IMR-90 (cell line): ENCODE measurements around the gene KRT80. TPM values are rescaled to one million over a fixed set of nuclear protein-coding genes. Genes with fewer than 3 reads are reported as not detected.

Source experiments
- ATAC-seq: fragments of 200-7000 bp; cut with Tn5 transposase; 2 replicates; pipeline ENCODE4 v1.9.1; 2020; ENCODE audit warnings: low read depth, mild to moderate bottlenecking, moderate library complexity
- BruUV-seq: library from RNA; stranded (reverse); fragments of 400-500 nt; replicated peaks from 2 replicates; lab custom pipeline; 2021; lab: Mats Ljungman, UMichigan
- CTCF ChIA-PET: fragments of 300-600 bp; formaldehyde crosslinking; extraction: SDS; loops from one replicate; lab custom pipeline; 2021; ENCODE audit warnings: antibody characterized with exemption; lab: Yijun Ruan, JAX
- POLR2A ChIA-PET: fragments of 300-600 bp; sonication (Branson Sonifier 250); formaldehyde crosslinking; loops from one replicate; lab custom pipeline; 2022; ENCODE audit warnings: antibody characterized with exemption; ENCODE audit not compliant: unreplicated experiment; lab: Charles Lee
- DNase-seq: peaks from one replicate; pipeline ENCODE4 v3.0.0; 2013
- H2AFZ ChIP-seq: replicated peaks from 2 replicates; pipeline ENCODE3; 2013; ENCODE audit warnings: low read length, mild to moderate bottlenecking; ENCODE audit not compliant: poor library complexity
- H2AK5ac ChIP-seq: 2 replicates; pipeline ENCODE4 v1.6.1; 2013; ENCODE audit warnings: low read depth, low read length, inconsistent platforms
- H2AK9ac ChIP-seq: replicated peaks from 2 replicates; pipeline ENCODE3; 2013; ENCODE audit warnings: mild to moderate bottlenecking, low read depth, low read length, moderate library complexity; ENCODE audit not compliant: poor library complexity
- H2BK120ac ChIP-seq: 2 replicates; pipeline ENCODE4 v1.6.1; 2013; ENCODE audit warnings: low read depth, low read length, inconsistent platforms
- H2BK15ac ChIP-seq: 3 replicates; pipeline ENCODE4 v1.6.1; 2013; ENCODE audit warnings: low read depth, low read length, inconsistent platforms
- H2BK20ac ChIP-seq: 2 replicates; pipeline ENCODE4 v1.6.1; 2013; ENCODE audit warnings: low read depth, mild to moderate bottlenecking, inconsistent platforms, low read length, moderate library complexity
- H2BK5ac ChIP-seq: 2 replicates; pipeline ENCODE4 v1.6.1; 2013; ENCODE audit warnings: mild to moderate bottlenecking, low read depth, low read length, inconsistent platforms; ENCODE audit not compliant: poor library complexity, severe bottlenecking
- H3K14ac ChIP-seq: replicated peaks from 2 replicates; pipeline ENCODE4 v1.6.1; 2013; ENCODE audit warnings: low read depth, low read length, inconsistent platforms
- H3K18ac ChIP-seq: 2 replicates; pipeline ENCODE4 v1.6.1; 2013; ENCODE audit warnings: low read depth, low read length, control low read depth
- H3K23ac ChIP-seq: 2 replicates; pipeline ENCODE4 v1.6.1; 2013; ENCODE audit warnings: low read depth, low read length, inconsistent platforms
- H3K27ac ChIP-seq: 2 replicates; pipeline ENCODE4 v1.5.1; 2013; ENCODE audit warnings: mild to moderate bottlenecking, control low read depth, low read length; ENCODE audit not compliant: insufficient read depth
- H3K27me3 ChIP-seq: 2 replicates; pipeline ENCODE4 v1.6.1; 2013; ENCODE audit warnings: low read length; ENCODE audit not compliant: control insufficient read depth, insufficient read depth
- H3K36me3 ChIP-seq: 2 replicates; pipeline ENCODE4 v1.6.1; 2013; ENCODE audit warnings: low read length, mixed read lengths; ENCODE audit not compliant: control insufficient read depth, insufficient read depth
- H3K4ac ChIP-seq: 2 replicates; pipeline ENCODE4 v1.6.1; 2013; ENCODE audit warnings: low read depth, low read length, inconsistent platforms
- H3K4me1 ChIP-seq: 2 replicates; pipeline ENCODE4 v1.6.1; 2013; ENCODE audit warnings: low read length, mixed read lengths; ENCODE audit not compliant: control insufficient read depth, insufficient read depth
- H3K4me2 ChIP-seq: 2 replicates; pipeline ENCODE4 v1.6.1; 2013; ENCODE audit warnings: low read depth, mild to moderate bottlenecking, control low read depth, low read length, moderate library complexity
- H3K4me3 ChIP-seq: 2 replicates; pipeline ENCODE4 v1.5.1; 2013; ENCODE audit warnings: low read depth, mild to moderate bottlenecking, control low read depth, low read length, moderate library complexity; ENCODE audit not compliant: insufficient read depth
- H3K56ac ChIP-seq: 2 replicates; pipeline ENCODE4 v1.6.1; 2013; ENCODE audit warnings: low read length, inconsistent platforms; ENCODE audit not compliant: insufficient read depth; ENCODE audit errors: extremely low read depth
- H3K79me1 ChIP-seq, 2 experiments: 2 replicates each; pipeline ENCODE4 v1.6.1; 2013; ENCODE audit warnings: low read length in 2 of 2, inconsistent platforms in 1 of 2, low read depth in 1 of 2
- H3K9ac ChIP-seq: 2 replicates; pipeline ENCODE4 v1.6.1; 2013; ENCODE audit warnings: low read depth, low read length, control low read depth
- H3K9me1 ChIP-seq: 2 replicates; pipeline ENCODE4 v1.6.1; 2013; ENCODE audit warnings: low read length, inconsistent platforms; ENCODE audit not compliant: insufficient read depth
- H3K9me3 ChIP-seq: 2 replicates; pipeline ENCODE4 v1.6.1; 2013; ENCODE audit warnings: low read length; ENCODE audit not compliant: control insufficient read depth, insufficient read depth
- H4K20me1 ChIP-seq: 2 replicates; pipeline ENCODE4 v1.6.1; 2013; ENCODE audit warnings: low read length, inconsistent platforms; ENCODE audit not compliant: insufficient read depth
- H4K5ac ChIP-seq: 2 replicates; pipeline ENCODE4 v1.6.1; 2013; ENCODE audit warnings: mild to moderate bottlenecking, low read depth, low read length, control low read depth
- H4K8ac ChIP-seq, 2 experiments: 2 replicates each; pipeline ENCODE4 v1.6.1; 2013; ENCODE audit warnings: low read depth in 2 of 2, low read length in 2 of 2, control low read depth in 1 of 2, inconsistent platforms in 1 of 2
- H4K91ac ChIP-seq: 2 replicates; pipeline ENCODE4 v1.6.1; 2013; ENCODE audit warnings: low read depth, low read length, inconsistent platforms; ENCODE audit not compliant: insufficient read depth
- BHLHE40 ChIP-seq: fragments of 150-350 bp; IDR thresholded peaks from 2 replicates; pipeline ENCODE4 v1.6.1; 2016; ENCODE audit warnings: mild to moderate bottlenecking, low read depth, low read length
- CEBPB ChIP-seq: IDR thresholded peaks from 2 replicates; pipeline ENCODE4 v1.6.1; 2012; ENCODE audit warnings: low read depth, low read length, improper control_type of control experiment
- CHD1 ChIP-seq: IDR thresholded peaks from 2 replicates; pipeline ENCODE4 v1.6.1; 2012; ENCODE audit warnings: low read depth, low read length, improper control_type of control experiment
- CTCF ChIP-seq: conservative IDR thresholded peaks from 2 replicates; pipeline ENCODE4 v1.5.1; 2012; ENCODE audit warnings: mild to moderate bottlenecking, low read depth, low read length, improper control_type of control experiment
- ELK1 ChIP-seq: fragments of 150-350 bp; IDR thresholded peaks from 2 replicates; pipeline ENCODE4 v1.6.1; 2016; ENCODE audit warnings: low read depth, mild to moderate bottlenecking, low read length, moderate library complexity, borderline replicate concordance
- FOS ChIP-seq: fragments of 150-350 bp; IDR thresholded peaks from 2 replicates; pipeline ENCODE4 v1.6.1; 2016; ENCODE audit warnings: low read depth, low read length
- MAFK ChIP-seq: IDR thresholded peaks from 2 replicates; pipeline ENCODE4 v1.6.1; 2012; ENCODE audit warnings: low read depth, low read length, improper control_type of control experiment
- MAZ ChIP-seq: IDR thresholded peaks from 2 replicates; pipeline ENCODE4 v1.6.1; 2012; ENCODE audit warnings: low read depth, mild to moderate bottlenecking, low read length, improper control_type of control experiment, moderate library complexity, borderline replicate concordance
- MXI1 ChIP-seq: IDR thresholded peaks from 2 replicates; pipeline ENCODE4 v1.6.1; 2012; ENCODE audit warnings: low read depth, mild to moderate bottlenecking, low read length, moderate library complexity, borderline replicate concordance
- NFE2L2 ChIP-seq: fragments of 150-350 bp; IDR thresholded peaks from 2 replicates; pipeline ENCODE4 v1.6.1; 2016; ENCODE audit warnings: low read depth, mild to moderate bottlenecking, low read length
- POLR2A ChIP-seq: IDR thresholded peaks from 2 replicates; pipeline ENCODE4 v1.6.1; 2012; ENCODE audit warnings: mild to moderate bottlenecking, low read depth, low read length
- RAD21 ChIP-seq: IDR thresholded peaks from 2 replicates; pipeline ENCODE4 v1.6.1; 2012; ENCODE audit warnings: low read length, improper control_type of control experiment
- RCOR1 ChIP-seq: IDR thresholded peaks from 2 replicates; pipeline ENCODE4 v1.6.1; 2012; ENCODE audit warnings: mild to moderate bottlenecking, low read length, improper control_type of control experiment; ENCODE audit not compliant: insufficient replicate concordance
- RFX5 ChIP-seq: IDR thresholded peaks from 2 replicates; pipeline ENCODE4 v1.8.0; 2012; ENCODE audit warnings: low read depth, mild to moderate bottlenecking, low read length, moderate library complexity
- SMC3 ChIP-seq: fragments of 150-350 bp; IDR thresholded peaks from 2 replicates; pipeline ENCODE4 v1.6.1; 2016; ENCODE audit warnings: low read depth, mild to moderate bottlenecking, antibody characterized with exemption, low read length, moderate library complexity
- USF2 ChIP-seq: fragments of 150-350 bp; IDR thresholded peaks from 2 replicates; pipeline ENCODE4 v1.6.1; 2017; ENCODE audit warnings: mild to moderate bottlenecking, antibody characterized with exemption, low read length, low read depth
- WGBS, 2 experiments: methylation state at CpG; one replicate each; pipeline versions ENCODE4 v1.1.5 to v1.1.7; 2013; ENCODE audit warnings: missing lambda C conversion rate in 2 of 2; ENCODE audit not compliant: insufficient read length in 1 of 2; ENCODE audit errors: extremely low coverage in 2 of 2; 5-methylcytosine and 5-hydroxymethylcytosine counted together
- dilution Hi-C: fragments of 300-500 bp; cut with HindIII; formaldehyde crosslinking; loops from one replicate; pipeline ENCODE4 v1.14.3; 2018; ENCODE audit warnings: low sequenced_read_pairs; ENCODE audit not compliant: unreplicated experiment
- in situ Hi-C: fragments of 300-500 bp; cut with MboI; formaldehyde crosslinking; loops from 3 replicates; pipeline ENCODE4 v1.14.3; 2019; ENCODE audit warnings: low sequenced_read_pairs, inconsistent platforms, mixed read lengths
- intact Hi-C: fragments of 100-400 bp; cut with micrococcal nuclease; formaldehyde crosslinking; loops from 2 replicates; pipeline ENCODE4 v1.10.0; 2022
- polyA plus RNA-seq, 3 experiments: library from polyadenylated mRNA; depleted of rRNA; stranded (reverse); fragments of >200 nt; gene quantifications; 2 replicates each; pipeline ENCODE4 v1.2.3, GENCODE V29; 2012; ENCODE audit warnings: low replicate concordance in 1 of 3
- total RNA-seq: library from RNA; depleted of rRNA; stranded (reverse); fragments of >200 nt; gene quantifications from 2 replicates; pipeline ENCODE4 v1.2.3, GENCODE V29; 2012

KRT80 gene
- total and polyA plus RNA-seq, 2 of the 4 experiments (the other 2 are of a cell fraction) = 0.54 to 3.4 TPM

GRCh38 chr12:52187206-52187605 lies 4.6 kb downstream of the KRT80 start:
- Histone ChIP-seq H2BK5ac (peak overlapping the region; percentile 99), H3K4me2 (no peak overlapping the region), H2BK15ac (peak overlapping the region; percentile 72), H3K9me1 (peaks cover 69% of the 10 kb centered on the region), H3K27me3 (no peaks in the 10 kb centered on the region), H2AFZ (peak overlapping the region; percentile 76), H3K4ac (peak overlapping the region; percentile 99), H2AK5ac (peak overlapping the region; percentile 79), H2BK120ac (peak overlapping the region; percentile 100), H4K5ac (peak overlapping the region; percentile 64), H2BK20ac (peak overlapping the region; percentile 99), H3K4me3 (no peak overlapping the region), H3K27ac (peak overlapping the region; percentile 76), H3K18ac (peak overlapping the region; percentile 53), H4K8ac (peak overlapping the region; percentile 92 to 97), H3K14ac (peak overlapping the region; percentile 93), H2AK9ac (peak overlapping the region; percentile 94), H3K9me3 (no peaks in the 10 kb centered on the region), H4K91ac (peak overlapping the region; percentile 99), H3K23ac (peak overlapping the region; percentile 61; the same call in 1 of the 2 replicates), H3K4me1 (peaks cover 66% of the 10 kb centered on the region), H4K20me1 (no peaks in the 10 kb centered on the region), H3K56ac (0 out of 2 replicates have a peak overlapping the region, but pooled peaks have one; percentile 86), H3K9ac (no peak overlapping the region), H3K36me3 (no peaks in the 10 kb centered on the region), H3K79me1 (peaks cover 0 to 72% of the 10 kb centered on the region in 2 experiments; a peak in 3 of 4 replicates)
- TF ChIP-seq RCOR1 (no peak), POLR2A (no peak), CEBPB (no peak), CHD1 (no peak), USF2 (no peak), RFX5 (no peak), BHLHE40 (no peak), MAZ (no peak), MAFK (no peak), CTCF (no peak), RAD21 (no peak), MXI1 (no peak), NFE2L2 (no peak), ELK1 (no peak), FOS (no peak), SMC3 (no peak)
- intact Hi-C loops = no loop called here
- no TSS peak for BruUV-seq
- DNase-seq = no peak
- dilution Hi-C loops = no loop called here
- ChIA-PET CTCF (interaction anchor here (1.6 kb wide), 2 partner anchors 15 to 26 kb away, joined by 3 to 6 read pairs; no protein-coding TSS in a partner anchor), POLR2A (no interaction called here)
- in situ Hi-C loops = no loop called here
- ATAC-seq = no peak
- WGBS, 2 experiments = 90% methylated on average over 4 of the region's 11 CpGs; no CpG with 5 or more reads in 1 of the 2 experiments
